ENCODE results near the gene RSKR. TPM values are rescaled to one million over a fixed set of nuclear protein-coding genes. Genes with fewer than 3 reads are reported as not detected.

Gene RSKR
- total RNA-seq, 1 experiment from 2014 or later, result 25.8 TPM

- H3K79me1 ChIP-seq (ENCODE audit: insufficient read depth, low read depth, low read length, poor library complexity, severe bottlenecking), result no peaks in the 10 kb centered on the region
- peaks cover 14 to 60% (median 30%) of the 10 kb centered on the region in 3 experiments for H3K36me3 Mint-ChIP-seq (ENCODE audit: insufficient read depth in 1 of 3, low read depth in 3 of 3)
- H3K4me1 Mint-ChIP-seq, result no peaks in the 10 kb centered on the region
- H4K5ac ChIP-seq (ENCODE audit: insufficient read length, low read depth, low read length), result no peak overlapping the region
- H3K79me2 ChIP-seq (ENCODE audit: insufficient read depth, low read length), result no peaks in the 10 kb centered on the region
- TF ChIP-seq CTCF (conservative IDR thresholded peaks at IDR 0.05), result no peak
- no peak for DNase-seq
- no peak overlapping the region for H3K18ac ChIP-seq (ENCODE audit: insufficient read length, low read depth, low read length)
- no peaks in the 10 kb centered on the region for H3K27me3 Mint-ChIP-seq (ENCODE audit: low read depth)
- H3K27ac Mint-ChIP-seq, result peak overlapping the region in 1 of 3 experiments; percentile 90; a peak in 1 of 7 replicates
- no peak overlapping the region for H2BK5ac ChIP-seq (ENCODE audit: insufficient read length, low read length)
- H2AFZ ChIP-seq (ENCODE audit: low read length), result no peak overlapping the region
- H3K9ac ChIP-seq (ENCODE audit: extremely low read depth, insufficient read length, low read length), result no peak overlapping the region
- no peak overlapping the region for H2BK12ac ChIP-seq (ENCODE audit: insufficient read length, low read depth, low read length)
- no peak overlapping the region for H2BK20ac ChIP-seq (ENCODE audit: low read depth, low read length, poor library complexity, severe bottlenecking)
- no peaks in the 10 kb centered on the region for H3K4me1 ChIP-seq (ENCODE audit: insufficient read depth, low read length)
- no peaks in the 10 kb centered on the region for H3K27me3 ChIP-seq (ENCODE audit: insufficient read depth, low read length)
- H4K20me1 ChIP-seq (ENCODE audit: control insufficient read depth, insufficient read depth, insufficient read length), result no peaks in the 10 kb centered on the region
- H3K4me2 ChIP-seq (ENCODE audit: insufficient read depth, insufficient read length, low read length), result no peak overlapping the region
- no peak overlapping the region for H4K8ac ChIP-seq (replicated peaks; ENCODE audit: insufficient read length, low read depth, low read length)
- H2BK120ac ChIP-seq (ENCODE audit: low read depth, low read length, poor library complexity, severe bottlenecking), result no peak overlapping the region
- H3K9me3 Mint-ChIP-seq, result no peaks in the 10 kb centered on the region
- no peak overlapping the region for H2BK15ac ChIP-seq (ENCODE audit: low read depth, low read length)
- no peak overlapping the region for H3K27ac ChIP-seq (ENCODE audit: insufficient read length, low read depth, low read length)
- no peak overlapping the region for H4K91ac ChIP-seq (ENCODE audit: insufficient read length, low read depth, low read length)
- H3K4me3 Mint-ChIP-seq, result no peak overlapping the region
- no peak overlapping the region for H2AK5ac ChIP-seq (ENCODE audit: insufficient read length, low read length)
- no peak overlapping the region for H3K4ac ChIP-seq (ENCODE audit: low read depth, low read length)
- no peaks in the 10 kb centered on the region for H3K23me2 ChIP-seq (ENCODE audit: insufficient read length, low read depth, low read length, poor library complexity, severe bottlenecking)
- no CpG with 5 or more reads among the region's 3 CpGs for WGBS (ENCODE audit: extremely low coverage, insufficient read length, low lambda C conversion rate)
- H3K9me3 ChIP-seq (ENCODE audit: control insufficient read depth, low read depth, low read length), result no peaks in the 10 kb centered on the region
- H3K23ac ChIP-seq (ENCODE audit: insufficient read length, low read depth, low read length), result no peak overlapping the region
- no peak overlapping the region for H3K56ac ChIP-seq (ENCODE audit: insufficient read length, low read depth, low read length)
- no peak overlapping the region for H3T11ph ChIP-seq (ENCODE audit: low read length)
- no peak overlapping the region for H3K14ac ChIP-seq (ENCODE audit: insufficient read depth, low read length)
These were observed 50.5 kb downstream of the RSKR start for GRCh38 chr17:28563475-28563874.

Other genes with a start within 250 kb of the RSKR start
- not detected in 2 replicates for gene SEBOX, start 249.0 kb downstream of the RSKR start, total RNA-seq (2021)
- 0.13 TPM in 1 of 2 replicates, not detected in the other for gene VTN, start 243.9 kb downstream of the RSKR start, total RNA-seq (2021)
- gene SARM1, start 242.5 kb downstream of the RSKR start, total RNA-seq (2021), result 5.1 and 5.4 TPM in 2 replicates
- 8.7 and 9.1 TPM in 2 replicates for gene SLC46A1, start 208.0 kb downstream of the RSKR start, total RNA-seq (2021)
- not detected in 2 replicates for gene SLC13A2, start 140.5 kb downstream of the RSKR start, total RNA-seq (2021)
- not detected in 2 replicates for gene FOXN1, start 107.8 kb downstream of the RSKR start, total RNA-seq (2021)
- gene UNC119, start 61.6 kb downstream of the RSKR start, total RNA-seq (2021), result 36.9 and 38.3 TPM in 2 replicates
- 40.3 and 45.8 TPM in 2 replicates for gene PIGS, start 42.7 kb downstream of the RSKR start, total RNA-seq (2021)
- gene ALDOC, start 37.3 kb downstream of the RSKR start, total RNA-seq (2021), result 53.2 and 58.0 TPM in 2 replicates
- gene SPAG5, start 15.2 kb downstream of the RSKR start, total RNA-seq (2021), result 114 and 122 TPM in 2 replicates
- 137 and 142 TPM in 2 replicates for gene BLTP2, start 31.0 kb upstream of the RSKR start, total RNA-seq (2021)
- gene SDF2, start 47.7 kb upstream of the RSKR start, total RNA-seq (2021), result 40.2 TPM in 2 replicates
- 78.5 and 85.8 TPM in 2 replicates for gene SUPT6H, start 48.0 kb upstream of the RSKR start, total RNA-seq (2021)
- gene PROCA1, start 97.7 kb upstream of the RSKR start, total RNA-seq (2021), result 14.2 and 15.0 TPM in 2 replicates
- gene RAB34, start 103.7 kb upstream of the RSKR start, total RNA-seq (2021), result 189 and 190 TPM in 2 replicates
- 2,008 and 2,053 TPM in 2 replicates for gene RPL23A, start 105.8 kb upstream of the RSKR start, total RNA-seq (2021)
- gene TLCD1, start 112.0 kb upstream of the RSKR start, total RNA-seq (2021), result 46.4 and 50.7 TPM in 2 replicates
- gene NEK8, start 114.6 kb upstream of the RSKR start, total RNA-seq (2021), result 16.6 and 18.8 TPM in 2 replicates
- 227 and 237 TPM in 2 replicates for gene TRAF4, start 129.8 kb upstream of the RSKR start, total RNA-seq (2021)
- gene FAM222B, start 228.6 kb upstream of the RSKR start, total RNA-seq (2021), result 76.1 and 77.1 TPM in 2 replicates
- 61.7 and 67.8 TPM in 2 replicates for gene ERAL1, start 240.8 kb upstream of the RSKR start, total RNA-seq (2021)